Bronchial smooth muscle cell (primary cell): ENCODE measurements around the gene FAM170B. TPM values are rescaled to one million over a fixed set of nuclear protein-coding genes. Genes with fewer than 3 reads are reported as not detected.

Experiments
- total RNA-seq: library from RNA; depleted of rRNA; stranded (reverse); fragments of >200 nt; gene quantifications from 2 replicates; pipeline ENCODE4 v1.2.1, GENCODE V29; 2014

The FAM170B gene
- total RNA-seq, result not detected in 2 replicates

GRCh38 chr10:49133706-49134248, at the start of gene FAM170B:
Gene FAM170B (minus strand): TSS chr10:49134021. CDS start chr10:49133918, 103 bp downstream.

GRCh38 chr10:49115015-49115795, 18.6 kb downstream of the FAM170B start, which contains the start of gene VSTM4:
Gene VSTM4 (minus strand): TSS chr10:49115522. CDS start chr10:49115485, 37 bp downstream.

Other genes starting within 250 kb of the FAM170B start
- not detected in 2 replicates for gene LRRC18, start 194.2 kb downstream of the FAM170B start, total RNA-seq
- 5.5 and 6.4 TPM in 2 replicates for gene VSTM4, start 18.5 kb downstream of the FAM170B start, total RNA-seq
- not detected in 2 replicates for gene TMEM273, start 54.4 kb upstream of the FAM170B start, total RNA-seq
- not detected in 2 replicates for gene C10orf71, start 165.1 kb upstream of the FAM170B start, total RNA-seq